Pulmonary artery endothelial cell (primary cell): ENCODE data around the gene IL9. TPM values are rescaled to one million over a fixed set of nuclear protein-coding genes. Genes with fewer than 3 reads are reported as not detected.

Experiments used
- DNase-seq: peaks from one replicate; pipeline ENCODE4 v3.0.0-alpha.2; 2011; ENCODE audit warnings: low read depth, low spot score
- total RNA-seq: library from RNA; depleted of rRNA; stranded (reverse); fragments of >200 nt; gene quantifications from 2 replicates; pipeline ENCODE4 v1.2.3, GENCODE V29; 2014

Gene IL9
- total RNA-seq, 1 donor from 2014 or later: not detected

DNA sequence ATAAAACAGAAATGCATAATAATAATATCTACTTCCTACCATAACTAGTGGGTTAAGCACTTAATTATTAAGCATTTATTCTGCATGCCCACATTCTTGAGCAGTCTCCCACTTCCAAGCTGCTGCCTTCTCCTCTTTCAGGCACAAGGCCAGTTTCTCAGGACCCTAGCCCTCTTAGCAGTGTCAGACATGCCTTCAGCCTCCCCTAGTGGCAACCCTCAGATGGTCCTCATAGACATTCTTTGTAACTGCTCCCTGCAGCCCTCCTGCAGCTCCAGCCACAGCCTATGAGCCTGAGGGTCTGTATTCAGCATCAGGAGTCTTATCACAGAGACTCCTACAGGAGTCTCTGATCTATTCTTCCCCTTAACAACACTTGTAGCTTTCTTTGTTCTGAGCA lies 3.9 kb downstream of the IL9 start:
- no peak for DNase-seq

DNA sequence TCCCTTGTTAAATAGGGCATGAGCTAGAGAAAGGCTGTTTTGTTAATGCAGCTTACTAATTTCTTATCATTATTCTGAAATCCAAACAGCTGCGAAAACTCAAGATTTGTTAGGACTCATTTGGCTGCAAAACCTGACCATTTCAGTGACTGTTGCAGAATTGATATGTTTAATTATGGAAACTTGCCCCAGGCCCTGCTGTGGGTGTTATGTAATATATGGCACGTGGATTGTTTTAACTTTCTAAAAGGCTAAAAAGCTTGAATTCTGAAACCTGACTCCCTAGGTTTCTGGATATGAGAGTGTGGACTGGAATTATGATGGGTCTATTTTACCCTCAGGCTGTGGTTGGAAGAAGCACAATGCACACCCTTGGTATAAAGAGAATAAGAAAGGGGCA lies 4.4 kb downstream of the IL9 start:
- no peak for DNase-seq

DNA sequence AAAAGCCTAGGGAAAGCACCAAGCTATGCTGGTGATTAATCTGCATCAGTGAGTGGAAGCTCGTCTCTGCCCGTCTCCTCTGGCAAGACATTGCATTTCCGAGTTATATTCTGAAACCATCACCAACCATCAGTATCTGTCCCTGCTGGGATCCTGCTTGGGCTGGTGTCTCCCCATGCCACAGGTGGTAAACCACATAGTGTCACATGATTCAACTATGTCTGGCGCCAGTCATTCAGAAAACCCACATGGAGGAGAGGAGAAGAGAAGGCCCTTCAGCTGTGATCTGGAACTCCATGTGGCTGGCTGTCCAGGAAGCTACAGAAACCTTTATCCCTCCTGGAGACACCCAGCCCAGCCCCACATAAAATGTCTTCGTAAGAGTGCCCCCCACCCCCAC lies 4.8 kb downstream of the IL9 start:
- DNase-seq: no peak

DNA sequence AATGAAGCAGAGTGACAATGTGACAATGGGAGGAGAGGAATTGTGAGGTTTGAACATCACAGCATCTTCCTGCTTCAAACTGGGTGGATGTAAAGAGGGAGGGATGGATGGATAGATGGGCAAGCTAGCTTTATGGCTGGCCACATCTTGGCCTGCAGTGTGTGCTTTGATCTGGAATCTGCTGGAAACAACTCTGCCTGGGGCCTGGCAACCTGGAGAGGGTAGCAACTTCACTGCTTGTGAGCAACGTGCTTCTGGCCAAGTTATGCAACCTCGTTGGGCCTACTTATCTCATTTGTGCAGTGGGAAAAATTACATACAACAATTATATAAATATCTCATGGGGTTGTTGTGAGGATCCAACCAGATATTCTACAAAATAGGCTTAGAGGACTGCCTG lies 5.3 kb downstream of the IL9 start:
- DNase-seq: no peak

DNA sequence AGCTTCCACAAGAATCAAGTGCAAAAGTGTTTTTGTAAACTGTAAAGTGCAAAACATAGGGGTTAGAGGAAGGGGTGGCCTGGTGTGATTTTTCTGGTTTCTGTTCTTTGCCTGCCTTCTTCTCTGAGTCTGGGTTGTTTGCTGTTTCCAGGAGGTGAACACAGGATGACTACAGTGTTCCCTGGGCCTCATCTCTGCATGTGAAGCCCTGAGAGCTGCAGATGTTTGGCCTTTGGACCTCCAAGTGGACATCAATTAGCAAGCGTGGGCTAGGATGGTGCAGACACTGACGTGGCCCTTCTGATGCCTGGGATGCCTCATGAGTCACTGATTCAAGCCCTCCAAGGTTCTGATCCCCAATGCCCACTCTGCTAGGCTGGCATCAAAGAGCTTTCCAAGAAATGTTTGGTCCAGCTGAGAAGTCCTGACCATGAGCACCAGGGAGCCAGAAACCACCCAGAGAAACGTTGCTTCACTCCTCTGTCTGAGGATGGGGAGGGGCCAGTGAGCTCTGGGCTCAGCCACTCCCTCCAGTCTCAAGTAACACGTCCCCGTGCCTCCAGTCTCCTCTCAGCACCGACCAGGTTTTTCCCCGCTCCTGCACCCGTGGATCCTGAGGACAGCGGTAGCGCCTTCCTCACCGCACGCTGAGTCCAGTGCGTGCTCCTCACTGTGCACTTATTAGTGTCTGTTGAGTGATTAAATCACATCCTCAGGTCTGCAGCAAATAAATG lies 7.6 kb downstream of the IL9 start:
- no peak for DNase-seq

DNA sequence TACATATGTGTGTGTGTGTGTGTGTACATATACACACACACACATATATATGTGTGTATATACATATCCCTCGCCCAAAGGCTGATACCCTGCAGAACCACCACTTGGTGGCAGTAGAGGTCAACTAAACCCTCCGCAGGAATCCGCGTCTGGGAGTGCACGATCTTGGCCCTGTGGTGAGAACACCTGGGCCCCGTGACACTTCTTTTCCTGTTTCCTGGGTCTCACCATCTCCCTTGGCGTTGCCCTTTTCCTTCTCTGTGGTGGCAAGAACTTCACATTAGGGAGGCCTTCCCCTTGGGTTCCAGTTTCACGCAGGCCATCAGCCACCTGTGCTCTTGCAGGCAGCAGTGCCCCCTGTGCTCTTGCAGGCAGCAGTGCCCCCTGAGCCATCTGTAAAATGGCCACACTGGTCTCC lies 8.2 kb downstream of the IL9 start:
- DNase-seq: peak; percentile 7

DNA sequence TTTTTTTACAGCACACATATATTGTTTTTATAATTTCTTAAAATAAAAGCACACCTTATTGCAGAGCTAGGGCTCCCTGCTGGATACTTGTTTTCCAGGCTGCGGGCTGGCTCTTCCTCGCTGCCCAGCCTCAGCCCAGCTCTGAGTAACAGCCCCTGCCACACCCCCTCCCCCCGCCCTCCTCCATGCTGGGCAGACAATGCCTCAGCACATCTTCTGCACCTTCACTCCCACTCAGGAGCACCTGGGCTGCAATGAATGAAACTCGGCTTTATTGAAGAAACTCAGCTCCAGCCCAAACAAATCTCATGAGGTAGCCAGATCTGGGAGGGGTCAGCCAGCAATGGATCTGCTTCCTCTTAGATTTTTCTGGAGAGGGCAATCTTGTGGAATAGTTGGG lies 9.5 kb downstream of the IL9 start:
- no peak for DNase-seq

DNA sequence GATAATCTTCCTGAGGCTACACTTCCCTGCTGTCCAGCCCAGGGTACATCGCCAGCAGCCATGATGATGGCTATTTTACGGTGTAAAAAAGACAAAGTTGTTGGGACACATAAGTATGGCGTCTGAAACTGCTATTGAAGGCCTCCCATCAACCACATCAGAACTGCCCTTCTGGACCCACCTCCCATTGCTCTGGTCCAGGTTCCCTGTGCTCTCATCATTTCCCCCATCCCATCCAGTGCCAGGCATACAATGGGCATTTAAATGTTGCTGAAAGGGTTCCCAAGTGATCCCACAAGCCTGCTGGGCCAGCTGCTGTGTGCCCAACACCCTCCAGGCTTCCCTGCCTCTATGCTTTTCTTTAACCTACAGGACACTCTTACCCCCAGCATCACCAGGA lies 10.6 kb downstream of the IL9 start:
- DNase-seq: no peak

DNA sequence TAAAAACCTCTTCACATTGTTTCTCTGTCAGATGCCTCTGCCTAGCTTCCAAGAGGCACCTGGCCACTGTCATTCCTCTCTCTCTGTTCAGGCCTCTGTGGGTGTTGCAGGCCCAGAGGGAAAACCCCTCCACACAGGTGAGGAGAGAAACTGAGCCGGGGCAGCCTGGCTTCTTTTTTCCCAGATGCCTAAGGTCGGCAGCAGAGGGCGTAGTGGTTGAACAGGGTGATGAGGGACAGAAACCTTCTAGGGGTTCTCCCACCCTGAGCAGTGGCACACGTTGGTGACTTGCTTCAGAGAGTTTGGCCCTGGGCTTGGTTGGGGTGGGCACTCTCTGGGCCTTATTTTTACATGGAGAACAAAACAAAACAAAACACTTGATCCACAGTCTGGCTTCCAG lies 12.2 kb downstream of the IL9 start:
- DNase-seq: no peak

DNA sequence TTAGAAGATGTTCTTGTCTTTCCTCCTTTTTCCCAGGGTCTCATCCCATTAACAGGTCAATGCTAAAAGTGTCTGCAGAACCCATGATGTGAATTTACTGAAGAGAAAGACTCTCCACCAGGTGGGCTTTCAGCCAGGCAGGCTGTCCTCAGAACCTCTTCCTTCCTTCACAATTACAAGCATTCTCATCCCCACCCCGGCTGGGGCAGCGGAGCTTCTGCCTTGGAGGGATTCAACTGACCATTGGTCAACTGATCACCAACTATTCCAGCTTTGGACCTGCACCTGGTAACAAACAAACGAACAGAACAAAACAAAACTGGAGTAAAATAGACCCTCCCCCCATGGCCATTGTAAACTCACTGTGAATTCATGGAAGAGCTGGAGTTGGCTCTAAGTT lies 12.6 kb downstream of the IL9 start:
- no peak for DNase-seq

DNA sequence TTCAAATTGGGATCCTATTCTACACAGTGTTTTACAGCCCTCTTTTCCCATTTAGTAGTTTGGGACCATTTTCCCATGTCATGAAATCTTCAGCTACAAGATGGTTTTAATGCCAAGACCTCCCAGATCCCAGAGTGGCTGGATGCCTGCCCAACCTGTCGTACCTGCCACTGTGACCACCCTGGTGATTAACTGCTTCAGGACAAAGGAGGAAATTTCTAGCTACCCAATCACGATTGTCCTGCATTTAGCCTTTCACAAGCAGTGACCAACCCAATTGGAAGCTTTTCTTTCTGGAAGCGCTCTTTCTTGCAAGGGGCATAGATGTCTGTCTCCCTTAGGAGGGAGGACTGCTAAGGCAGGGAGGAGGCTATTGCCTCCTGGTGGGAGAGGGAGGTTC lies 13.8 kb downstream of the IL9 start:
- no peak for DNase-seq

DNA sequence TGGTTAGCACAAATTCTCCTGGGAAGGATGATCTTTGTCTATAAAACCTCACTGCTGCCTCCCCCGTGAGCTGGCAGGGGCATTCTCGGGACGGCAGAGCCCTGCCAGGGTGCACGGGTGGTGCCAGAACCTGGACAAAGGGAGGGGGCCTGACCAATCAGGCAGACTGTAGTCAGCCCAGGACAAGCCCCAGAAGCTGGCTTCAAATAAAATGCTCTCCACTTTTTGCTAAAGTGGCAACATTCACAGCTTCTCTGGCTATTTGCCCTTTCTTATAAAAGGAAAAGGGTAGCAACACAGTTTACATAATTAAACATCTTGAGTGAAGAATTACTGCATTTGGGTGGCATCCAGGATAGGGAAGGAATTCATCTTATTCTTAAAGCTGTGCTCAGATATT lies 14.4 kb downstream of the IL9 start:
- no peak for DNase-seq

DNA sequence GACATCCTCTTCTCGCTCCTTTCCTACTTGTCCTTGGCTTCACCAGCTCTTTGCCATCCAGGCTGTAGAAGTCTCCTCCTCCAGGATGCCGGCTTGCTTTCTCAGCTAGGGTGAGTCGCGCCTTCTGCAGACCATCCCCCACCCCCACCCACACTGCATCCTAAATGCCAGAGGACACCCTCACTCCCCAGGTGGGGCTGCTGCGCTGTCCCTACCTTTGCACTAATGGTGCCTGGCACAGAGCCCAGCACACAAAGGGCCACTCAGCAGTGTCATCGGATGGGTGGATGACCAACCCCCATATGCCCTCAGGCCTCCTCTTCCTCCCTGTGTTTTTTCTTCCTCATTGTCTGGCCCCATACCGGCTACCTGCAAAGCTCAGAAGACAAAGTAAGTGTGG lies 14.8 kb downstream of the IL9 start:
- no peak for DNase-seq

DNA sequence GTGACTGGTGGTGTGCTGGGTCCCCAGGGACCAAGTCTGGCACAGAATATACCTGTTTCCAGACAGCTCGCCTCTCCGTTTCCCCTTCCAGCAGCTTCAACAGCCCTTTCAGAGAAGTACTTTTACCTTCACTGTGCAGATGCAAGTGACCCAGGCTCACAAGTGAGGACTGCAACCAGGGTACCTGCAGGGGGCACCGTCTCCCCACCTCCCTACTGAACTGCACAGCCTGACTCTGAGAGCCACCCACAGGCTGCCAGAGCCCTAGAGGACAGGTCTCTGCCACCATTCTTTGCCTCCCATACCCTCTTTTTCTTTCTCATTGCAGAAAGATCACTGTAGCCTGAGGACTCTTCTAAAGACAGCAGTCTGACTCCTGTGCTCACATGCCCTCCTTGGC lies 15.4 kb downstream of the IL9 start:
- no peak for DNase-seq

DNA sequence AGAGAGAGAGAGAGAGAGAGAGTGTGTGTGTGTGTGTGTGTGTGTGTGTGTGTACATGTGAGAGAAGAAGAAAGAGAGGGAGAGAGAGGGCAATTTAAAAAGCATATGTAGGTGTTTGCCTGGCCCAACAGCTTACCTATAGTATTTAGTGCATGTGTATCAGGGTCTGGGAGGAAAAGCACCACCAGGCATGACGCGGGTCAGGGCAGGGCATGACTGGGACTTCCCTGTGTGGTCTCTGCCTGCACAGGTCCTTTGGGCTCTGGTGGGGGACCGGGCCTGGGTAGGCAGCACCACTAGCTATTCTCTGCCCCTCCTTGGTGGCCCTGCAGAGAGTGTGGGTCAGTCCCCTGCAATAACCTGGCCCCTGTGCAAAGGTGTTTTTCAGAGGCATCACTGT lies 16.1 kb downstream of the IL9 start:
- no peak for DNase-seq

DNA sequence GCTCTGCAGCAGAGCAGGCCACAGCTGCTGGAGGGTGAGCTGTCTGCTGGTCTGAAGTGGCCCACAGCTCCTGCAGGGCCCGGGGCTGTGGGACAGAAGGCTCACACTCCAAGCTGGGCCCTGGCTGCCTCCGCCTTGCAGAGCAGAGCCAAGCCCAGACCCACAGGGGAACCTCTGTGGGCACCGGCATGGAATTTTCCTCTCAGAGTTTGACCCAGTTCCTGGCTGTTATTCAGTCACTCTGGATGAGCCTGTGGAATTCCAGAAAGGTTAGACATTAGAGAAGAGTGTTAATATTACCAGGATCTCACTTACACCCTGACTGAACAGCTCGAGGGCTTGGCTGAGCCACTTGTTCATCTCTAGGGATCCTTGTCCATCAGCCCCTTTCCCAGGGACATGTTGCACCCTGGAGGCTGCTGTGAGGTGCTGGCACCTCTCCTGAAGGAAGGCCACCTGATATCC lies 17.5 kb downstream of the IL9 start:
- DNase-seq: no peak

DNA sequence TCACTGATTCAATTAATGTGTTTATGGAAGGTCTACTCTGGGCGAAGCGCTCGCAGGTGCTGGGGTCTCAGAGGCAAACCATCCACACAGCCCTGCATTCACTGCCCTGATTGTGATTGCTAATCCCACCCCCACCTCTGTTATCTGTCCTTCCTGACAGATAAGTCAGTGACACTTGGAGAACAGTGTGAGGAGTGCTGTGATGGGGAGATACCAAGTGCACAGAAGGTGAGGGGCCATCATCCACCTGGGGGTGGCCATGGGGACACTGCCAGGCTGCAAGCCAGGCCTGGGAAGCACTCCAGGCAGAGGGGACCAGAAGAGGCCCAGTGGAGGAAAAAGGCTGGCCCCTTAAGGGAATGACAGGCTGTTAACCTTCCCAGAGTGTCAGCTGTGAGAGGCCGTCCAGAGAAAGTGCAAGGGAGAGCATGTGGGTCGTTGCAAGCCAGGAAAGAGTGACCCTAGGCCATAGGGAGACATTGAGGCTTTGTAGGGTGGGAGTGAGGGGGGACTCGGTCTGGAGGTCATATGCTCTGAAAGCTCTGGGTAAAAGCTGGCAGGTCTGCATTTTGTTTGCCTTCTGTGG lies 18.0 kb downstream of the IL9 start:
- no peak for DNase-seq

DNA sequence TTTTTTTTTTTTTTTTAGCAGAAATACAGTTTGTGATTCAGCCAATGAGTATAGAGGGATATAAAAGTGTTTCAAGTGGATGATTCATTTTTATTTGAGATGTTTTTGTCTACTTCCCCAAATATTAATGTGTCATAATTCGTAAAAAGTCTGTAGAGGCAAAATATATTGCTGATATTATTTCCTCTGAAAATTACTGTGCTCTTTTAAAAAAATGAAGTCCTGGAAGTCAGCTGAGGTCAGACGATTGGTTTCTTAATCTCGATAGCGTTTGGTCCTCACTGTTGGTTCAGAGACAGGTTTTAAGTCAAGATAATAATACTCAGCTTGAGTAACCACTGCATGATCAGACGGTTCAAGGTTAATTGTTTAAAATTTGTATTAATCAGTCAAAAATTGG lies 19.5 kb downstream of the IL9 start:
- no peak for DNase-seq

DNA sequence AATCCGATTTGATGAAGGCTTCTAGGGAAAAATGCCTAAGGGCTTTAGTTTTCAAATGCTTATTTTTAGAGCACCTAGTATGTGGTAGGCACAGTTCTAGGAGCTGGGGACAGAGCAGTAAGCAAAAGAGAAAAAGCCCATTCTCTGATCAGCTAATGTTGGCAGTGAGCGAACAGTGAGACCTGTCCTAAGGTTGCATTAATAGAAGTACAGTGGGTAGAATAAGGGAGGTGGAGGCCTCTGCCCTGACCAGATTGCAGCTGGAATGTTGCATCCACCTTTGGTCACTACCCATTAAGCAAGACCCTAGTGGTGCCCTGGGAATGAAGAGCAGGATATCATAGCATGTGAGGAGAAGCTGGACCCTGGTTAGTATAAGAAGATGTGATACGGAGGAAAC lies 20.1 kb downstream of the IL9 start:
- no peak for DNase-seq

DNA sequence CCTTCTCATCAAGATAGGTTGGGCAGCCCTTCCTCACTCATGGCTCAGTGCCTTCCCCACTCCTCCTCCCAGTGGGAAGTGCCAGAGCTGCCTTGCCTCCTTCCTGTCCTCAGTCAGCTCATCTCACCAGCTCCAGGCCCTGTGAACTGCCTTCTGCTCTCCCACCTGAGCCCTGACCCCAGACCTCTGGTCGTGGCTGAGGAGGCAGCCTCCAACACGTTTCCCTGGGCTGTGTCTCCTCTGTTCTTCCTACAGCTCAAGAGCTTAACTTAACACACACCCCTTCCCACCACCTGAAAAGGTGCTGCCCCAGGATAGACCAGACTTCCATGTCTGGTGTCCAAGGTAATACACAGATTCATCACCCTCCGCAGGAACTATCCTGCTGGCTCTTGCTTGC lies 21.2 kb downstream of the IL9 start:
- no peak for DNase-seq

DNA sequence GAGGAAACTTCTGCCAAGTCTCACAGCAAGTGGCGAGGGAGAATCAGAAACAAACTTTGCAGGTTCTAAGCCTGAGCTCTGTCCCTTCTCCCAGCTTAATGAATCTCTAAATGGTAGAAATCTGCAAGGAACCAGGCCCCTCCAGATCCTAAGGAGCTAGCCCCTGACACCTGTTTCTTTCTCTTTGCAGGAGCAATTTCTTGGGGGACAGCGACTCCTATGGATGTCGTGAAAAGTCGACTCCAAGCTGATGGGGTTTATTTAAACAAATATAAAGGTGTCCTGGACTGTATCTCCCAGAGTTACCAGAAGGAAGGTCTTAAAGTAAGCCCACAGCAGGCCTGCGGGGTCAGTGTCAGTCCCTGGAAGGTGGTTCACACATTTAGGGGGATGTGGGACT lies 21.8 kb downstream of the IL9 start:
- no peak for DNase-seq

DNA sequence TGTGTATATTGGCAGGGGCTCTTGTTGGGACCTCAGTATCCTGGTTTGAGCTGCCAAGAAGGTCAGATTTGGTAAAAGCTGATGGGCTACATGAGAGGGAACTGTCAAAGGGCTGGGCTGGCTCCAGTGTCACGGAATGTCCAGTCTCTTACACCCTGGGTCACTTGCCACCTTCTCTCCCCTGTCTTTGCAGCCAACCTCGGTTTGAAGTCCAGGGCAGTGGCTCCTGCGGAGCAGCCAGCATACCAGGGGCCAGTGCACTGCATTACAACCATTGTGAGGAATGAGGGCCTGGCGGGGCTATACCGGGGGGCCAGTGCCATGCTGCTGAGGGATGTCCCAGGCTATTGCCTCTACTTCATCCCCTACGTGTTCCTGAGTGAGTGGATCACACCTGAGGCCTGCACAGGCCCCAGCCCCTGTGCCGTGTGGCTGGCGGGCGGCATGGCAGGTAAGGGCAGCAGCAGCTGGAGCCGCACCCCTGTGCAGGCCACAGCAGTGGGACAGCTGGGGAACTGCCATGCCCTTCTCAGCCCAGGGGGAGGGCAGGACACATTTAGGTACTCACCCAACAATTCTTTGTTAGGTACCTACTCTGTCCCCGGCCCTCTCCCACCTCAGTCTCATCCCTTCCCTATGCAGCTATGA lies 24.2 kb downstream of the IL9 start:
- DNase-seq: no peak

DNA sequence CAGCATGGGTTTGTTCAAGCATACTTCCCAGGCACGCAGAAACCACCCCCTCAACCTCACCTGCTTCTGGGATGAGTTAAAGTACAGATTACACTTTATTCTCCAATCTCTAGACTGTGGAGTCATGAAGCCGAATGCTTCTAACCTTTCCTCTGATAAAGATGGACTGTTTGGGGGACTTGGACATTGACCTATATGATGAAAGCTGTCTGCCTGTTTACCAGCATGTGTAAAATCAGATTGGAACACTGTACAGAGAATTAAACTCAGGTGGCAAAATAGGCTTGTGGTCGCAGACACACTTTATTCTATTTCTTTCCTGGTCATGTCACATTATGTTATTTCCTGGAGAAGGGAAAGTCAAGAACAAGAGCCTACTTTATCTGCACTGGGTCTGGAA lies 25.7 kb downstream of the IL9 start:
- no peak for DNase-seq
